Measurements from ENCODE around the gene HIC2. TPM values are rescaled to one million over a fixed set of nuclear protein-coding genes. Genes with fewer than 3 reads are reported as not detected.
"Not testable (repeated sequence)": the region's sequence is repeated elsewhere in the genome, so short reads cannot be mapped to it uniquely, and the experiment has no call there.

HIC2 gene
- total and polyA plus RNA-seq, 2 of the 13 experiments (the other 11 are each of a cell fraction or from before 2014, with no cell fraction given) = 5.0 to 13.7 TPM

GRCh38 chr22:21418974-21419638 lies 1.9 kb downstream of the HIC2 start:
- H3K4me2 ChIP-seq (ENCODE audit: low read depth, low read length) = peak overlapping the region; percentile 65; the same call in 1 of the 2 replicates
- 0 out of 2 replicates have a peak overlapping the region, but pooled peaks have one; percentile 39 for H3K9ac ChIP-seq (ENCODE audit: insufficient read depth, low read depth, low read length)
- FAIRE-seq; H2AFZ ChIP-seq (ENCODE audit: low read length); DNase-seq (ENCODE audit: low spot score); H3K36me3 ChIP-seq (replicated peaks in 1 of 2; ENCODE audit: control insufficient read depth in 1 of 2, insufficient read depth in 2 of 2, low read length in 2 of 2); H3K9me3 ChIP-seq (ENCODE audit: low read length); H4K20me1 ChIP-seq (ENCODE audit: insufficient read depth, low read length); POLR2A ChIA-PET; H3K27me3 ChIP-seq (ENCODE audit: control insufficient read depth in 1 of 2, insufficient read depth in 2 of 2, low read length in 2 of 2); in situ Hi-C loops (cut with HindIII; ENCODE audit: extremely low pct_ligation_motif_present, low pct_unique_long_range_greater_than_20kb); H3K79me2 ChIP-seq (ENCODE audit: insufficient read depth, low read length); H3K27ac ChIP-seq (ENCODE audit: extremely low read length, insufficient read depth, low read length); CTCF ChIA-PET (ENCODE audit: low intra/inter-chr PET ratio, low total read pairs); H3K4me1 ChIP-seq (ENCODE audit: insufficient read depth, low read length); intact Hi-C loops (cut with micrococcal nuclease; ENCODE audit: unreplicated experiment): not testable (repeated sequence)
- 10% methylated on average over 3 of the region's 15 CpGs for WGBS (ENCODE audit: low lambda C conversion rate)
- BruUV-seq (replicated peaks) = TSS peak; percentile 78
- peak; percentile 1; the same call in 1 of the 3 replicates for ATAC-seq
- H3K4me3 ChIP-seq (replicated peaks in 1 of 3; ENCODE audit: insufficient read depth in 1 of 3, low read depth in 2 of 3, low read length in 3 of 3) = peak overlapping the region in 2 of 3 experiments; percentile 39 to 52; a peak in 4 of 6 replicates

- POLR2A ChIA-PET; DNase-seq (ENCODE audit: low spot score); H3K4me1 ChIP-seq (ENCODE audit: insufficient read depth, low read length); H3K79me2 ChIP-seq (ENCODE audit: insufficient read depth, low read length); CTCF ChIA-PET (ENCODE audit: low intra/inter-chr PET ratio, low total read pairs); H3K9me3 ChIP-seq (ENCODE audit: low read length); H2AFZ ChIP-seq (ENCODE audit: low read length); FAIRE-seq; intact Hi-C loops (cut with micrococcal nuclease; ENCODE audit: unreplicated experiment); H3K27ac ChIP-seq (ENCODE audit: extremely low read length, insufficient read depth, low read length); in situ Hi-C loops (cut with HindIII; ENCODE audit: extremely low pct_ligation_motif_present, low pct_unique_long_range_greater_than_20kb); H3K36me3 ChIP-seq (replicated peaks in 1 of 2; ENCODE audit: control insufficient read depth in 1 of 2, insufficient read depth in 2 of 2, low read length in 2 of 2); H3K27me3 ChIP-seq (ENCODE audit: control insufficient read depth in 1 of 2, insufficient read depth in 2 of 2, low read length in 2 of 2); H4K20me1 ChIP-seq (ENCODE audit: insufficient read depth, low read length); H3K4me2 ChIP-seq (ENCODE audit: low read depth, low read length); H3K9ac ChIP-seq (ENCODE audit: insufficient read depth, low read depth, low read length); BruUV-seq (replicated peaks): not testable (repeated sequence)
- ATAC-seq = peak; percentile 29
- H3K4me3 ChIP-seq (replicated peaks in 1 of 3; ENCODE audit: insufficient read depth in 1 of 3, low read depth in 2 of 3, low read length in 3 of 3) = peak overlapping the region in 1 of 3 experiments; percentile 20; a peak in 1 of 6 replicates
- peak; percentile 41 for TF ChIP-seq SAP130 (CRISPR knock-in tag; IDR thresholded peaks at IDR 0.05; ENCODE audit: low read depth)
- 0% methylated on average over 2 of the region's 19 CpGs for WGBS (ENCODE audit: low lambda C conversion rate)
These were observed 3.1 kb downstream of the HIC2 start for GRCh38 chr22:21420180-21420763.

All from HepG2 (cell line).